Measurements from ENCODE around the gene PHACTR1. TPM values are rescaled to one million over a fixed set of nuclear protein-coding genes. Genes with fewer than 3 reads are reported as not detected.

Gene PHACTR1
- total RNA-seq, 4 donors from 2014 or later = 1.5 to 3.6 (median 2.5) TPM

DNA sequence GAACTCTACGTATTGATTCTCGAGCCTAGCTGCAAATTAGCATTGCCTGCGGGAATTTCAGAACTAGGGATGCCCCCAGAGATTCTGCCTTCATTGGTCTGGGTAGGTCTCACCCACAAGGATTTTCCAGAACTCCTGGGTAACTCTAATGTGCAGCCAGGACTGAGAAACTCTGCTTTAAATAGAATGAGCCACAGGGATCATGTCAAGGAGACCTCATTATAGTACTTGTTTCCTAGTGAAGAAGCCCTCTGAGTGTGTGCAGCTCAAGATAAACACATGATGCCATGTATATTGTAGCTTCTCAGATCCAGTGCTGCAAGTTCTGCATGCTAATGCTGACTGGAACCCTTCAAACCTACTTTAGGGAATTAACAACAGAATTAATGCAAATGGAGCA lies 179.2 kb downstream of the PHACTR1 start:
- intact Hi-C loops (cut with DNase I; ENCODE audit: low total_unique reads) = no loop called here
- no peak for DNase-seq (ENCODE audit: low spot score in 2 of 2)
- H3K4me3 ChIP-seq (ENCODE audit: low read depth, poor library complexity, severe bottlenecking) = no peak overlapping the region
- TF ChIP-seq POLR2A (IDR thresholded peaks at IDR 0.05) = no peak
- TF ChIP-seq, protein P1, sequence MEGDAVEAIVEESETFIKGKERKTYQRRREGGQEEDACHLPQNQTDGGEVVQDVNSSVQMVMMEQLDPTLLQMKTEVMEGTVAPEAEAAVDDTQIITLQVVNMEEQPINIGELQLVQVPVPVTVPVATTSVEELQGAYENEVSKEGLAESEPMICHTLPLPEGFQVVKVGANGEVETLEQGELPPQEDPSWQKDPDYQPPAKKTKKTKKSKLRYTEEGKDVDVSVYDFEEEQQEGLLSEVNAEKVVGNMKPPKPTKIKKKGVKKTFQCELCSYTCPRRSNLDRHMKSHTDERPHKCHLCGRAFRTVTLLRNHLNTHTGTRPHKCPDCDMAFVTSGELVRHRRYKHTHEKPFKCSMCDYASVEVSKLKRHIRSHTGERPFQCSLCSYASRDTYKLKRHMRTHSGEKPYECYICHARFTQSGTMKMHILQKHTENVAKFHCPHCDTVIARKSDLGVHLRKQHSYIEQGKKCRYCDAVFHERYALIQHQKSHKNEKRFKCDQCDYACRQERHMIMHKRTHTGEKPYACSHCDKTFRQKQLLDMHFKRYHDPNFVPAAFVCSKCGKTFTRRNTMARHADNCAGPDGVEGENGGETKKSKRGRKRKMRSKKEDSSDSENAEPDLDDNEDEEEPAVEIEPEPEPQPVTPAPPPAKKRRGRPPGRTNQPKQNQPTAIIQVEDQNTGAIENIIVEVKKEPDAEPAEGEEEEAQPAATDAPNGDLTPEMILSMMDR (IDR thresholded peaks at IDR 0.05) = no peak
- 74 to 76% methylated on average over 3 of the region's 3 CpGs for WGBS, 2 donors

DNA sequence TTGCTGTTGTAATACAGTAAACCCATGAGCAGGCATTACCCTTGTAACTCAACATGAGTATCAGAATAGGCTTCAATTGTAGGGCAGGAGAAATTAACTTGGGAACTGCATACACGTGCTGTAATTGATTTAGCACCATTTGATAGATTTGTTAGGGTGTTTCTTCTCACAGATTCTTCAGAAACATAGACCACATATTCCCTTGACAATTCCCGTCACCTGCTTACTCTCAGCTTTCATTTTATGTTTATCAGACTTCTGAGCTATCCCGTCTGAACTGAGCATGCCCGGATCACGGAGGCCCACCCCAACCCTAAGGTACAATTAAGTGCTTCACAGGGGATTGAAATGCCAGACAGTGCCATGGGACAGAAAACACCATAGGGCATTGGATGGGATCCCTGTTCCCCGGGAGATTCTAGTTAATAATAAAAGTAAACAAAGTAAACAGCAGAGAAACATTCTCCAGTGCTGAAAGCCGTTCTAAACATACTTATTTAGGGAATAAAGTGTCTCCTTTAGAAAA lies 179.7 kb downstream of the PHACTR1 start:
- DNase-seq (ENCODE audit: low spot score in 2 of 2) = no peak
- TF ChIP-seq, protein P1 (IDR thresholded peaks at IDR 0.05) = no peak
- TF ChIP-seq POLR2A (IDR thresholded peaks at IDR 0.05) = no peak
- no peak overlapping the region for H3K4me3 ChIP-seq (ENCODE audit: low read depth, poor library complexity, severe bottlenecking)
- WGBS, 2 donors = 29 to 37% methylated on average over 7 of the region's 7 CpGs
- intact Hi-C loops (cut with DNase I; ENCODE audit: low total_unique reads) = no loop called here

DNA sequence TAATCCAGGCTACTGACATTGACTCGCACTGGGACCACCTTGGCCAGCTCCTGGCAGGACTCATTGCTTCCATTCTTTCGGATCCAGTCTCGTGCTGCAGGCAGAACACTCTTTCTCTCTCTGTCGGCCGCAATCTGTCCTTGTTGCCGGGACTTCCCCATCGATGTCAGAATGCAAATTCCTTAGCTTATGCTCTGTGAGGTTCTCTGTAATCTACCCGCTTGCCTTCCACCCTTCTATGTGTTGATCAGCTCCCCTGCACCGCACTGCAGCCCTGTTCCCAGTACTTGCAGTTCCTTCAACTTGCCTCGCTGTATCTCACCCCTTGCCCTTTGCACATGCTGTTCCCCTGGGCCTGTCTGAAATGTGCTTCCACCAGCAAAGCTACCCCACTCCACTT lies 182.0 kb downstream of the PHACTR1 start:
- 91 to 92% methylated on average over 10 of the region's 10 CpGs for WGBS, 2 donors
- no peak for DNase-seq (ENCODE audit: low spot score in 2 of 2)
- TF ChIP-seq, protein P1 (IDR thresholded peaks at IDR 0.05) = no peak
- no peak for TF ChIP-seq POLR2A (IDR thresholded peaks at IDR 0.05)
- intact Hi-C loops (cut with DNase I; ENCODE audit: low total_unique reads) = no loop called here
- H3K4me3 ChIP-seq (ENCODE audit: low read depth, poor library complexity, severe bottlenecking) = no peak overlapping the region

DNA sequence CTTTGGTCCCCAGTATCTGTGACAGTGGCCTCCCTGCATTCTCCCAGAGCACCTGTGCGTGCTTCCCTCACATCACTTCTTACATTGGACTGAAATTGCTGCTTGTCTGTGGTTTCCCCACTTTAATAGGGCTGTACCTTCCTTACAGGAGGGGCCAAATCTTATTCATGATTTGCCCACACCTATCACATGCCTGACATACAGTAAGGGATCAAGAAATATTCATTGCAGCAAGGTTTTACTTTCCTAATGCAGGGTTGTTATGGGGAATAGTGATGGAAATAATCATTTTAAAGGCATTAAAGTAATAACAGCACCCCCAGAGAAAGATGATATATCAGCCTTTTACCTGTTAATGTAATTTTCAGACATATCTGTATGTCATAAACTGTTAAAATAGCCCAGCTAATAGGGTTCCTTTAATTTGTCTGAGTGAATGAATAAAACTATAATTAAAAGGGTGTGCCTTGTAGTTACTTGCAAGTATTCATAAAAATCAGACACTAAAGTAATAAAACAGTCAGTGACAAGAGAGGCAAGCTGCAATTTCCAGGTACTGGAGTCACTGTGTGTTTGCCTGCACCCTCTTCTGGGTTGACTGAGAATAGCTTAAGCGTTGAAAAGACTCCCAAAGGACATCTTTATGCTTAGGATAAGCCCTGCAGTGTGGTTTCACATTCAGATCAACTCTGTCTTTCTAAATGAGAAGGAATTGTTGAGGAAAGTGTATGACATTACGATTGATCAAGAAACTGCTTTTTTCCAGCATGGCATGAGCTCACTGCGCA lies 182.7 kb downstream of the PHACTR1 start:
- no peak overlapping the region for H3K4me3 ChIP-seq (ENCODE audit: low read depth, poor library complexity, severe bottlenecking)
- WGBS, 2 donors = 73 to 87% methylated on average over 4 of the region's 4 CpGs
- intact Hi-C loops (cut with DNase I; ENCODE audit: low total_unique reads) = no loop called here
- TF ChIP-seq, protein P1 (IDR thresholded peaks at IDR 0.05) = no peak
- DNase-seq (ENCODE audit: low spot score in 2 of 2) = no peak

DNA sequence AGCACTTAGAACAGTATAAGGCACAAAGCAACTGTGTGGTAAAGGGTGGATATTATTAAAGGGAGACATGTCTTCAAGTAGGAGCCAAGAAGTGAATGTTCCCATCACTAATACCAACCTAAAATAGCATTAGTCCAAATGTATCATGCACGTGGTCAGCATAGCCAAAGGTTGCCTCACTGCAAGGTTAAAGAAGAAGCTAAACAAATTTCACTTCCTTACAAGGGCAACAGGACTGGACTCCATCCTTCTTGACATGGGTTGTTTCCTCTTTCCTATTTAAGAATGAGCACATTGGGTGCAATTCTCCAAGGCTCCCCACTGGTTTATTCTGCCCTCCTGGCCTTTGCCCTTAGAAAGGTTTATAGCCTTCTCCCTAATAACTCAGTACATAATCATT lies 186.7 kb downstream of the PHACTR1 start:
- no peak for DNase-seq (ENCODE audit: low spot score in 2 of 2)
- no peak overlapping the region for H3K4me3 ChIP-seq (ENCODE audit: low read depth, poor library complexity, severe bottlenecking)
- TF ChIP-seq, protein P1 (IDR thresholded peaks at IDR 0.05) = no peak
- TF ChIP-seq POLR2A (IDR thresholded peaks at IDR 0.05) = no peak
- intact Hi-C loops (cut with DNase I; ENCODE audit: low total_unique reads) = no loop called here
- 45% methylated on average over 1 of the region's 1 CpG for WGBS, 2 donors

Measured in lower leg skin (tissue), 4 donors.